CD4-positive, alpha-beta T cell (primary cell): ENCODE measurements around the gene USP26. TPM values are rescaled to one million over a fixed set of nuclear protein-coding genes. Genes with fewer than 3 reads are reported as not detected.

Experiments used
- ATAC-seq: fragments of 200-7000 bp; cut with Tn5 transposase; one replicate; pipeline ENCODE4 v1.10.0; 2022; ENCODE audit warnings: mild to moderate bottlenecking; ENCODE audit not compliant: poor library complexity
- CTCF ChIA-PET: fragments of 350-600 bp; sonication (Branson Sonifier 250); formaldehyde crosslinking; loops from one replicate; lab custom pipeline; 2021; ENCODE audit warnings: antibody characterized with exemption, inconsistent platforms; lab: Charles Lee
- POLR2A ChIA-PET: fragments of 350-600 bp; sonication (Branson Sonifier 250); formaldehyde crosslinking; loops from one replicate; lab custom pipeline; 2021; ENCODE audit warnings: antibody characterized with exemption, inconsistent platforms; lab: Charles Lee
- DNase-seq, 14 experiments: peaks; one replicate each; pipeline ENCODE4 v3.0.0-alpha.2; 2013 to 2020; ENCODE audit warnings: mixed read lengths in 2 of 14
- H3K27ac ChIP-seq, 2 donors: one replicate each; pipeline versions ENCODE4 v1.5.1 to v1.7.0; 2013; ENCODE audit warnings: low read length in 2 of 2, low read depth in 1 of 2, mild to moderate bottlenecking in 1 of 2
- H3K27me3 ChIP-seq, 2 experiments: 1 replicate in 1 of 2; 2 replicates in 1 of 2; pipeline versions ENCODE4 v1.6.1 to v1.7.0; 2013; ENCODE audit warnings: low read length in 2 of 2, control low read depth in 1 of 2, mild to moderate bottlenecking in 1 of 2, moderate library complexity in 1 of 2; ENCODE audit not compliant: insufficient read depth in 2 of 2, control insufficient read depth in 1 of 2
- H3K36me3 ChIP-seq: one replicate; pipeline ENCODE4 v1.6.1; 2013; ENCODE audit warnings: low read length, control low read depth; ENCODE audit not compliant: insufficient read depth
- H3K4me1 ChIP-seq: one replicate; pipeline ENCODE4 v1.6.1; 2013; ENCODE audit warnings: low read length, control low read depth; ENCODE audit not compliant: insufficient read depth
- H3K4me3 ChIP-seq: one replicate; pipeline ENCODE4 v1.5.1; 2013; ENCODE audit warnings: mild to moderate bottlenecking, low read length, moderate library complexity
- H3K9me3 ChIP-seq, 2 experiments: 1 replicate in 1 of 2; 2 replicates in 1 of 2; pipeline versions ENCODE4 v1.6.1 to v1.7.0; 2013; ENCODE audit warnings: low read length in 2 of 2, mild to moderate bottlenecking in 2 of 2, control low read depth in 1 of 2, moderate library complexity in 1 of 2; ENCODE audit not compliant: control insufficient read depth in 1 of 2, insufficient read depth in 1 of 2
- H3K27ac Mint-ChIP-seq: one replicate; pipeline ENCODE4 v1.8.0; 2020; ENCODE audit warnings: mixed read lengths
- H3K27me3 Mint-ChIP-seq: one replicate; pipeline ENCODE4 v1.8.0; 2021; ENCODE audit warnings: mixed read lengths
- H3K36me3 Mint-ChIP-seq: one replicate; pipeline ENCODE4 v1.8.0; 2021; ENCODE audit warnings: low read depth, mixed read lengths
- H3K4me1 Mint-ChIP-seq: one replicate; pipeline ENCODE4 v1.8.0; 2021; ENCODE audit warnings: low read depth, mixed read lengths
- H3K4me3 Mint-ChIP-seq: one replicate; pipeline ENCODE4 v1.8.0; 2020; ENCODE audit warnings: mild to moderate bottlenecking, mixed read lengths
- H3K9me3 Mint-ChIP-seq: one replicate; pipeline ENCODE4 v1.8.0; 2020; ENCODE audit warnings: mixed read lengths
- CTCF ChIP-seq: fragments of 200-600 bp; IDR thresholded peaks from one replicate; pipeline ENCODE4 v1.8.0; 2022; ENCODE audit warnings: antibody characterized with exemption, mild to moderate bottlenecking
- intact Hi-C, 2 experiments: fragments of 100-400 bp; cut with DNase I in 1 of 2; cut with micrococcal nuclease in 1 of 2; formaldehyde crosslinking; loops; one replicate each; pipeline versions ENCODE4 v1.15.1 to v1.9.0; 2023 to 2025; cut with DNase I, micrococcal nuclease
- total RNA-seq, 174 experiments: library from RNA in 2 of 174; stranded (reverse) in 2 of 174; gene quantifications; one replicate each; pipeline ENCODE4 v1.2.3 and lab custom pipeline; 2021 to 2026

Gene USP26
- total RNA-seq, 2 experiments from 2014 or later, result not detected

- H3K4me3 ChIP-seq, result no peak overlapping the region
- H3K27me3 Mint-ChIP-seq, result no peaks in the 10 kb centered on the region
- ATAC-seq (no peak), DNase-seq (no peak)
- no peak overlapping the region for H3K27ac ChIP-seq
- intact Hi-C loops, result no loop called here
- no peak overlapping the region for H3K27ac Mint-ChIP-seq
- H3K9me3 Mint-ChIP-seq, result no peaks in the 10 kb centered on the region
- no peaks in the 10 kb centered on the region for H3K4me1 ChIP-seq
- no peaks in the 10 kb centered on the region for H3K36me3 ChIP-seq
- no peaks in the 10 kb centered on the region for H3K9me3 ChIP-seq
- ChIA-PET POLR2A (no interaction called here), CTCF (interaction anchor here (1.2 kb wide), 1 partner anchor 9 kb away, joined by 4 read pairs; no protein-coding TSS in a partner anchor)
- H3K4me1 Mint-ChIP-seq, result no peaks in the 10 kb centered on the region
- no peak for TF ChIP-seq CTCF
- H3K36me3 Mint-ChIP-seq, result no peaks in the 10 kb centered on the region
- H3K27me3 ChIP-seq, result no peaks in the 10 kb centered on the region
- no peak overlapping the region for H3K4me3 Mint-ChIP-seq
Measured at GRCh38 chrX:133072566-133072965, 24.3 kb downstream of the USP26 start.

- H3K27ac Mint-ChIP-seq, result no peak overlapping the region
- Histone ChIP-seq H3K36me3 (no peaks in the 10 kb centered on the region), H3K4me1 (no peaks in the 10 kb centered on the region), H3K27me3 (no peaks in the 10 kb centered on the region), H3K27ac (no peak overlapping the region), H3K4me3 (no peak overlapping the region), H3K9me3 (no peaks in the 10 kb centered on the region)
- no peaks in the 10 kb centered on the region for H3K4me1 Mint-ChIP-seq
- H3K27me3 Mint-ChIP-seq, result peaks cover 5% of the 10 kb centered on the region
- ChIA-PET POLR2A (no interaction called here), CTCF (no interaction called here)
- no peak overlapping the region for H3K4me3 Mint-ChIP-seq
- TF ChIP-seq CTCF, result no peak
- DNase-seq (no peak), ATAC-seq (no peak)
- no peaks in the 10 kb centered on the region for H3K9me3 Mint-ChIP-seq
- intact Hi-C loops, result no loop called here
- H3K36me3 Mint-ChIP-seq, result no peaks in the 10 kb centered on the region
Measured at GRCh38 chrX:133068461-133068860, 28.4 kb downstream of the USP26 start.

DNA sequence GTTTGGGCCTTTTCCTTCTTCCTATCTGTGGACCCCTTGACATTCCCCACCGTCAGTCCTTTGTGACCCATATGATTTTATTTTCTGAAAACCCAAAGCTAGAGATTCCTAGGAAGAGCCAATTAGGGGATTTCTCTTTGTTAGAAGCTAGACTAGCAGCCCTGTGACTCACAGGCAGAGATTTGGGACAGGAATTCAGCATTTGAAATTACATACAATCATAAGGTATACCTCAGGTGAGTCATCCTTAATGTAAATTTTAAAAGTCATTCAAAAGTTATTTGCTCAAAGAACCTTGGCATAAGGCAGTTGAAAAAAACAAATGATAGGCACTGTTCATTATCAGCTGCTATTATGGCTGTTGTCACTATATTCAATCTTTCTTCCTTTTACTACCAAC, 40.6 kb downstream of the USP26 start:
- DNase-seq, result no peak
- Mint-ChIP-seq H3K27me3 (no peaks in the 10 kb centered on the region), H3K9me3 (no peaks in the 10 kb centered on the region), H3K27ac (no peak overlapping the region), H3K36me3 (no peaks in the 10 kb centered on the region), H3K4me1 (no peaks in the 10 kb centered on the region), H3K4me3 (no peak overlapping the region)
- ChIA-PET POLR2A (no interaction called here), CTCF (no interaction called here)
- no peak for ATAC-seq
- no peak for TF ChIP-seq CTCF
- H3K4me1 ChIP-seq, result no peaks in the 10 kb centered on the region
- intact Hi-C loops, result no loop called here
- H3K9me3 ChIP-seq, result no peaks in the 10 kb centered on the region
- no peak overlapping the region for H3K27ac ChIP-seq
- no peak overlapping the region for H3K4me3 ChIP-seq
- no peaks in the 10 kb centered on the region for H3K36me3 ChIP-seq
- no peaks in the 10 kb centered on the region for H3K27me3 ChIP-seq
